GM10248 (cell line): ENCODE measurements around the gene TPK1.

Experiments
- CTCF ChIA-PET: fragments of 300-600 bp; sonication (Branson Sonifier 250); formaldehyde crosslinking; extraction: SDS; loops from one replicate; lab custom pipeline; 2021; ENCODE audit warnings: antibody characterized with exemption; lab: Yijun Ruan, JAX
- POLR2A ChIA-PET: fragments of 350-650 bp; sonication (Branson Sonifier 250); formaldehyde crosslinking; extraction: SDS; loops from one replicate; lab custom pipeline; 2020; ENCODE audit warnings: antibody characterized with exemption; lab: Yijun Ruan, JAX
- DNase-seq: peaks from one replicate; pipeline ENCODE4 v3.0.0; 2012; ENCODE audit errors: extremely low spot score
- CTCF ChIP-seq: IDR thresholded peaks from 2 replicates; pipeline ENCODE4 v1.5.1; 2012; ENCODE audit warnings: mild to moderate bottlenecking, low read depth; ENCODE audit errors: extremely low read depth, missing control alignments, control extremely low read depth

The TPK1 gene

GRCh38 chr7:144528536-144529045 lies 307.3 kb downstream of the TPK1 start:
- POLR2A ChIA-PET = no interaction called here
- CTCF ChIA-PET = interaction anchor here (1.2 kb wide), 1 partner anchor 13 kb away, joined by 5 read pairs; no protein-coding TSS in a partner anchor
- no peak for DNase-seq
- no peak for TF ChIP-seq CTCF

GRCh38 chr7:144527051-144527471 lies 308.8 kb downstream of the TPK1 start:
- DNase-seq = no peak
- no peak for TF ChIP-seq CTCF
- ChIA-PET POLR2A (no interaction called here), CTCF (interaction anchor here (1.3 kb wide), 1 partner anchor 70 kb away, joined by 3 read pairs; no protein-coding TSS in a partner anchor)

GRCh38 chr7:144525956-144526355 lies 309.9 kb downstream of the TPK1 start:
- ChIA-PET CTCF (interaction anchor here (1.1 to 1.3 kb wide), 2 partner anchors 8 to 71 kb away, joined by 3 read pairs; no protein-coding TSS in a partner anchor), POLR2A (no interaction called here)
- no peak for TF ChIP-seq CTCF
- DNase-seq = no peak

DNA sequence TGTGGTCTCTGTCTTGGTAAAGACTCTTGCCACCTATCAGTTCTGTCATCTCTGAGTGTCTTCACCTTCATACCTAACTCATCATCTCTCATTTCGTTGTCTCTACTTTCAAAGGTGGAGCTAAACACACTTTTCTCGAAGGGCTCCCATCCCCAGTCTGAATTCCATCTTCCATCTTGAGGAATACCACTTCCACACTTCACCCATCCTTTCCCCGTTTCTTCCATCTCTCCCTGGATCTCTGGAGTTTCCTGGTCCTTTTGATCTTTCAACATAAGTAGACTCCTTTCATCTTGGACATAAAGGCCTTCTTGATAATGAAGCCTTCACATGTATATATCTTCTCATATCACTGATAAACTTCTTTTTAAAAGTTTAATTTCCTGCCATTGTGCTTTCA lies 311.6 kb downstream of the TPK1 start:
- ChIA-PET CTCF (no interaction called here), POLR2A (no interaction called here)
- DNase-seq = no peak
- no peak for TF ChIP-seq CTCF

GRCh38 chr7:144523621-144524020 lies 312.2 kb downstream of the TPK1 start:
- ChIA-PET CTCF (no interaction called here), POLR2A (no interaction called here)
- no peak for DNase-seq
- TF ChIP-seq CTCF = no peak

GRCh38 chr7:144519925-144520324 lies 315.9 kb downstream of the TPK1 start:
- TF ChIP-seq CTCF = no peak
- ChIA-PET POLR2A (no interaction called here), CTCF (no interaction called here)
- no peak for DNase-seq
